Hypothalamus (tissue), 51 donors: ENCODE results near the gene ASB13.

Experiments
- DNase-seq, 51 donors: peaks; one replicate each; lab custom pipeline; 2025; lab: John Stamatoyannopoulos, UW

Gene ASB13

GRCh38 chr10:5609952-5610616, 56.3 kb downstream of the ASB13 start:
- no peak for DNase-seq

GRCh38 chr10:5608608-5609220, 57.7 kb downstream of the ASB13 start:
- DNase-seq: no peak

- DNase-seq: no peak
These were observed 58.8 kb downstream of the ASB13 start for GRCh38 chr10:5607594-5607993.

GRCh38 chr10:5606864-5607263, 59.5 kb downstream of the ASB13 start:
- DNase-seq: no peak

- no peak for DNase-seq
These were observed 60.1 kb downstream of the ASB13 start for GRCh38 chr10:5606321-5606720.

GRCh38 chr10:5604961-5605360, 61.4 kb downstream of the ASB13 start:
- no peak for DNase-seq

- DNase-seq: no peak
These were observed 62.0 kb downstream of the ASB13 start for GRCh38 chr10:5604236-5604925.

GRCh38 chr10:5603848-5604170, 62.6 kb downstream of the ASB13 start:
- no peak for DNase-seq

- no peak for DNase-seq
These were observed 63.1 kb downstream of the ASB13 start for GRCh38 chr10:5603091-5603847.

- DNase-seq: no peak
These were observed 64.4 kb downstream of the ASB13 start for GRCh38 chr10:5601826-5602495.

- DNase-seq: no peak
These were observed 65.5 kb downstream of the ASB13 start for GRCh38 chr10:5600908-5601307.

- DNase-seq: no peak
These were observed 66.5 kb downstream of the ASB13 start for GRCh38 chr10:5599613-5600520.

GRCh38 chr10:5598085-5598690, 68.2 kb downstream of the ASB13 start:
- DNase-seq: no peak

GRCh38 chr10:5596611-5597341, 69.6 kb downstream of the ASB13 start:
- DNase-seq: no peak

GRCh38 chr10:5595994-5596471, 70.4 kb downstream of the ASB13 start:
- no peak for DNase-seq

GRCh38 chr10:5595591-5595990, 70.8 kb downstream of the ASB13 start:
- no peak for DNase-seq

GRCh38 chr10:5595095-5595494, 71.3 kb downstream of the ASB13 start:
- DNase-seq: no peak

GRCh38 chr10:5594271-5595049, 71.9 kb downstream of the ASB13 start:
- no peak for DNase-seq
